Measurements from ENCODE around the gene CNTNAP5. TPM values are rescaled to one million over a fixed set of nuclear protein-coding genes. Genes with fewer than 3 reads are reported as not detected.

Gene CNTNAP5
- total RNA-seq, 1 donor from 2014 or later, result not detected

DNA sequence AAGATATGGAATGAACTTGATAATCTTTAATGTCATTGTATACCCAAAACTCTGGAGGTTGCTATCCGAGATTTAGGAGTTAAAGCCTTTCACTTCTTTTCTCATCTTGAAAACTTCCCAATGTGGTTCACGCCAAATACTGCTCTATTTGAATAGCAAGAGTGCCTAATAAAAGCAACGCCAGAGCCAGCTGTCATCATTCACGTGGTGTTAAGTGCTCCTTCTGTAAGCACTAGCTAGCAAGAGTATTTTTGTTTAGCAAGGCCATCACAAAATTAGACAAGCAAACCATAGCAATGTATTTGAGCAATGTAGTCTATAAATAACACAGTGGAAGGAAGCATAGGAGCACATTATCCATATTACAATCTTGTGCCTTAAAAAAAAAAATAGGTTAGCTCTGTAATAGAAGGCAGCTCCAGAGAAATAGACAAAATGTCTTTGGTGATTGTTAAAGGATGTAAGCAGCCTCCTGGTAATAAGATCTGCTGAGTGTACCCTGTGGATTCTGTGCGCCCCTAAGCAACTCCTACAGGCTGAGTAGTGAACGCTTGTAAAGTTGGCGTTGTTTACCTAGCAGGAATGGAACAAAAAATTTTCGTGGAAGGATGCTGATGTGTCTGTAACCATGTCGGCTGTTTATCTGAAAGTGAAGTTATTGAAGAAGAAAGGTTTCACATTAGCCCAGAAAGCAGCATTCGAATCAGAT is 518.0 kb downstream of the CNTNAP5 start:
- no peak for DNase-seq (ENCODE audit: low read depth, low spot score)

DNA sequence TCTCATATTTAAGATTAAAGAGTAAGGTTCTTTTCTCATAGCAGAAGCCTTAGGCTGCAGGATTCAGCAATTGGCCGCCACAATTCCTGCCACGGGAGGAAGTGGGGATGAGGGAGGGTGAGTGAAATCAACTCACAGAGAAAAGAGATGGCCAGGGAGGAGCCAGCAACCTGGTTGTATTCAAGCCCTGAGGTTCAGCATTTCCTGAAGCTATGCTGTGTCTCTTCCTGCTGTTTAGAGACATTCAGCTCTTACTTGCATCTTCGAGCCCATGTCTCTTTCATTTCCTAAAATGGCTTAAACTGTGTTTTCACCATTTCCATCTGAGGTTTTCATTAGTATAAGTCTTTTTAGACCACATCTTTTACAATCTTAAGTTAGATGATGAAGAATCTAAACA is 522.6 kb downstream of the CNTNAP5 start:
- DNase-seq (ENCODE audit: low read depth, low spot score), result no peak

DNA sequence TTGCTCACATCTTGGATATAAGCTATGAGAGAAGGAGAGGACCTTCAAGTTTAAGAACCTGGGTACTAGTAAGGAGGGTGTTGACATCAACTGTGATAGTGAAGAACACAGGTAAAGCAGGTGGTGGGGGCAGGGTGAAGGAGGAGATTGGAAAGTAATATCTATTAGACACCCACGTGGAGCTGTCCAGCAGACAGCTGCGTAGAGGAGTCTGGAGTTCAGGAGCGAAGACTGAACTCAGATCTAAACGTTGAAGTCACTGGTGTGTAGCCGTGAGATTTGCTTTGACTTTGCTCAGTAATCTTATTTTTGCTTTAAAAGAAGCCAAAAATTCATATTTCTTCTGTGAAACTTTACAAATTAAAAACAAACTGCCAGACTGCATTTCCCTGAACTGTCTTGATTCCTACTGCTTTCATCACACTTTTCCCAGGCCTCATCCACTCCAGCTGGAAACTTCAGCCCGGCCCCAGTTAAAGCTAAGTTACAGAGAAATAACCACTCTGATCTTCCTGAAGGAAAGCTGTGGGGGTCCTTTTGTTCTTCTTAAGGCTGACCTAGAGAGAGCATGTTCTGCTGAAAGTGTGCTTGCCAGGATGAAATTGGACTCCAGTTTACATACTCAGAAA is 533.3 kb downstream of the CNTNAP5 start:
- no peak for DNase-seq (ENCODE audit: low read depth, low spot score)

DNA sequence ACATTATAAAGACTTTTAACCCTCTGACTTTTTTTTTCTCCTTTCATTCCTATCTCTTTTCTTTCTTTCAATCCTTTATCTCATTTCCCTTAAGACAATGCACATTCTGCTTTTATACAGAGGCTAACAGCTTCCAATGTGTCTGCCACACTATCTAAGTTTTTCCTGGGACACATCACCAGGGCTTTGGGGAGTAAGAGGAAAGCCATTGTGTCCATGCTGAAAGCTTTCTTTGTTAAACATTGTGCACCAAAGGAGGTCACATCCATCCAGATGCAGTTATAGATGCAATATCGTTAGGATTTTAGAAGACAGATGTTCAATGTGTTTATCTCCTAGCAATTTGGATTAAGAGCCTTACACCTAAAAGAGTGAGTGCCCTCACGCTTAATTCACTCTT is 534.1 kb downstream of the CNTNAP5 start:
- no peak for DNase-seq (ENCODE audit: low read depth, low spot score)

DNA sequence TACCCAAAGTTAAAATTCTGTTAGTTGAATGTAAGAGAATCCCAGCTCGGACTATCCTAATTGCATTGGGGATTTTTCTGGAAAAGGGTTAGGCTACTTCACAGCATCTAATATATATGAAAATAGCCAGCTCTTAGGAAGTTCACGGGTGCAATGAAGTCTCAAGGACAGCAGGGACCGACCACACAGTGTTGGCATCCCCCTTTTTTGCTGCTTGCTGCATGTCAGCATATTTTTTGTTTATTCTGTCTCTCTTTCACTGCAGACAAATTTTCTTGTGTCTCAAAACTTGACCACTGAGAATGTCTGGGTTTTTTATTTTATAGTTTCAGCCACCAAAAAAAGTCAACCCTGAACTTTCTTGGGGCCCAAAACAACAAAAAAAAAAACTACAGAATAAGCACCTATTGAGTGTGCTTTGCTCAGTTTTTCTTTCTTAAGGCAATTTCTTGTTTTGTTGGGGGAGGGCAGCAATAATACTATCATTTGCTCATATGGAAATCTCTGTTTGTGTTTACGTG is 535.6 kb downstream of the CNTNAP5 start:
- DNase-seq (ENCODE audit: low read depth, low spot score), result no peak

DNA sequence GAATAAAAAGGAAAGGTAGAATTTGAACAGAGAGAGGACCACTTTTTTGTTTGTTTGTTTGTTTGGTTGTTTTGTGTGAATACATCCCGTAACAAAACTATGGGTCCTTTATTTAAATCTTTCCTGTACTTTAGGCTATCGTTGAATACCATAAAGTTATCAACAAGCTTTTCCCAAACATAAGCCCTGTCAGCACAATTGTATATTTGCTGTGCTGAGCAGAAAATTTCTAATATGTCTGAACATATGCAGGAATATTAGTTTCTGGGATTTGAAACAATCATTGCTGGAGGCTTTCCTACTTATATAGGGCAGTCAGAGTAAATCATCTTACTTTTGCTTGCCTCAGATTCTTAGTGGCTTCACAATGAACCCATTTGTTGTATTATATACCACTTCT is 536.4 kb downstream of the CNTNAP5 start:
- no peak for DNase-seq (ENCODE audit: low read depth, low spot score)

DNA sequence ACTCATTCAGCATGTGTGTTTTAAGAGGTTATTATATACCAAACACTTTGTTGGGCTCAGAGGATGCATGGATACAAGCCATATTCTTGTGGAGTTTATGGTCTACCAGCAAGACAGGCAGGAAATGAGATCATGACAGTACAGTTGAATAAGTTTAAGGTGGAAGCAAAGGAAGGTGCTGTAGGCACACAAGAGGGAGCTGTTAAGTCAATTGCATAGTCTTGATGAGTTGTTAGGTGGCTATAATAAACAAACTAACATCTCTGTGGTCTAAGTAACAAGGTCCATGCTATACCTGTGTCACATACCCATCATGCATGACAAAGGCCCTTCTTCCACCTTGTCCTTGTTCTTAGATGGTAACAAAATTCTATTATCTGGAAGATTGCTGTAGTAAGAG is 538.3 kb downstream of the CNTNAP5 start:
- no peak for DNase-seq (ENCODE audit: low read depth, low spot score)

DNA sequence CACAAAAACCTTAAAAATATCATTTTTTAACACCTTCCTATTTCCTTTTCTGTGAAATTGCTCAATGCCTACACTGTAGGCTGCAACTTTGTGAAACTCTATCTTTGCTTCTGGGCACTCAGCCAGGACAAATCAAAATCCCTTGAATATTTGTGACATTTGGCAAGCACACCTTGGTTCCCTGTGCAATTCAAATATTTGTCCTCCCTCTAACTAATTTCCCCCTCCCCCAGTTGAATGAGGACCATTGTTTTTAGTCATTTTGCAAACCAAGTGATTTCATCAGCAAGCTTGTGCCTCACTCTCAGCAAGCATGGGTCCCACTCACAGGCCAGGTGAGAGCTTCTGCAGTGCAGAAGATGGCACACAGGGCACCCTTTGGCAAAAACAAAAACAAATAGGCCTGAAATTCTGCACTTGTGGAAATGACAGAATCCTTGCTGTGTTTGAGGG is 541.5 kb downstream of the CNTNAP5 start:
- DNase-seq (ENCODE audit: low read depth, low spot score), result no peak

DNA sequence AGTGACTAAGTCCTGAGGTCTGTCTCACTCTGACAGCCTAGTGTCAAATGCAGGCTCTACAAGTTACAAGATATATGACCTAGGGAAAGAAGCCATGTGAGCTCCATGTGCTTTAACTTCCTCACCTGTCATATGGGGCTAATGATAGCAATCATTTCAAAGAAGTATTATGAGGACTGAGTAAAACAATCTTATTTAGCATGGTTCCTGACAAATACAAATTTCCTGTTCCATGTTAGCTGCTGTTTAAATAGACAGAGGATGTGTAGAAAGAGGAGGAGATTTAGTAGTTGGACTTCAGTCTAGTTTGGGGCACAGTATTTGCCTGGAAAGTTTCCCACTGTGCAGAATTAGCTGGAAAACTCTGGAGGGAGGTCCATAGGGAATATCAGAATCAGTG is 545.8 kb downstream of the CNTNAP5 start:
- DNase-seq (ENCODE audit: low read depth, low spot score), result no peak

DNA sequence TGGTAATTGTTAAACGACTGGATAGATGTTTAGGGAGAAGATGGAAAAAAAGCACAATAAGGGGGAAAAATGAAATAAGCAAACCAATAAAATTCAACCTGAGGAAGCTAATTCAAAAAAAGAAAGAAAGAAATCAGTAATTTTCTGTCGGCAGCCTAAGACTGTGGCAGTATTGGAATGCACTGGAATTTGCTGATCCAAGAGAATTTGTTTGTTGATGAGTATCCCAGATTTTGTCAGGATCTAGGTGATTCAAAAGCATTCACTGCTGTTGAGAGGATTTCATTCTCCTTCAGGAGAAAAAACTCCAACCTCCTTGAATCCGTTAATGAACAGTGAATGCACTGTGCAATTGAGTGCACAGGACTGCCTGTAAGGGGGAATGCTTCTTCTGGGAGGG is 546.7 kb downstream of the CNTNAP5 start:
- DNase-seq (ENCODE audit: low read depth, low spot score), result no peak

DNA sequence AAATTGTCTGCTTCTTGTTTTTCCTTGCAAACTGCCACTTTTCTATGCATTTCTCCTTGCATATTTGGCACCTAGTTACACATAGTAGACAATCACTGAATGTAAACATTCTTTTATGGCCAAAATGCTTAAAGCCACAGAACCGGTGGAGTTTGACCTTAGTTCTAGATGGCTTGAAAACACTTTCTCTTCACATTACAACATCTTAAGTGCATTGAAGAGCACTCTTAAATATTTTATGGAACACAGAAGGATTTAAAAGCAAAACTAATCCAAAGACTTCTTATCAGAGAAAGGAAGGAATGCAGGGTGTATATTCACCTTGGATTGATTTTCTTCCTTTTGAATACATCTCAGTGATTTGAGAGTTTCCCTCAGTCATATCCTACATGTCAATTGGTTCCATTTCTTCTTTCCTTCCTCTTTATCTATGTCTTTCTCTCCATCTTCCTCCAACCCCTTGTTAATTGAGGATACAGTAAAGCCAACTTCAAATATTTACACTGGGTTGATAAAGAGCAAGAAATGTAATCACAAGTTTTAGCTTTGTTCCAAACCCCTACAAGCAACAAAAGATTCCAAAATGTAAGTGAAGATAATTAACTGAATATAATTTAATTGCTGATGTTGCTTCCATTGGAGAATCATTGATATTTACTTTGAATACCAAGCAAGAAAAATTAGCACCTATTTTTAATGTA is 548.0 kb downstream of the CNTNAP5 start:
- no peak for DNase-seq (ENCODE audit: low read depth, low spot score)

DNA sequence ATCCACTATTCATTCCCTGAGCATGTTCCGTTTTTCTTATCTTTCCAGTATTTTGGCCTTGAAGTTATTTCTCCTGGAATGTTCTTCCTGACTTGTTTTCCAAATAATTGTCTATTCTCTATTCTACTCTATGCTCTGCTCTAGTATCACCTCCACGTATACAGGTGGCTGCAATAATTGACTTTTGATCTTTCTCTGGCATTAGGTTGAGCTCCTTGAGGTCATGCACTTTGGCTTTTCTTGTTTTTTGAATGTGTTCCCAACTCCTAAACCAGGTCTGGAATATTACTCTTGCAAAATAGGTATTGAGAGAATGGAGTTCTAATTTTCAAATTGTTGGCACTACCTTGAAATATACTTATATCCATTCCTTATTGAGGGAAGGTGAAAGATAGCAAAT is 550.4 kb downstream of the CNTNAP5 start:
- DNase-seq (ENCODE audit: low read depth, low spot score), result no peak

DNA sequence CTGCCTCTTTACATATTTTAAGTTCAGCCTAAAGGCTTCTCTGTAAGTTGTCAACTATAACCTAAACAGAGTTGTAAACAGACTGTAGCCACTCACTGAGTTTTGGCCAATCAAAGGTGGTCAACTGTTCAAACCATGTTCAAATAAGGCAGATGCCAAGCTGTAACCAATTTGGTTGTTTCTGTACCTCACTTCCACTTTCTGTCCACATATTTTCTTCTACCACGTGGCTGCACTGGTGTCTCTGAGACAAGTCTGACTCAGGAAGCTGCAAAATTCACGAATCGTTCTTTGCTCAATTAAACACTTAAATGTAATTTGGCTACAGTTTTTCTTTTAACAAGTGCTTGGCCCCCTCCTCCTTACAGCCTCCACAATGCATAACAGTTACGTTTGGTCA is 555.2 kb downstream of the CNTNAP5 start:
- no peak for DNase-seq (ENCODE audit: low read depth, low spot score)

DNA sequence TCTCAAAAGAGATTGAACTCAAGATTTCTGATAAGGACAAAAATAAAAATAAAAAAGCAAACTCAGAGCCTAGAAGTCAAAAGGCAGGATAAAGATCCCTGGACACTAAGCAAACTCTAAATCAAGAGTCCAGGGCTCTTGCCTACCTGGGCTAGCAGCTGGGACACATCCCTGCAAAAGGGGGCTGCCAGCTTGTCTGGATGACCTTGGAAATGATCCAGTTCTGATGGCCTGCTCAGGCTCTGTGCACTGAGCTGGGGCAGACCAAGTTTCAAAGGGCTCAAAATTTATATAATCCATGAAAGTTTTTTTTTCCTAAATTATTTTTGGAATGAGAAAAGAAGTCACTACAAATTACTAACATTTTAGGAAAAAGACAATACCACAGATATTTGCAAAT is 557.3 kb downstream of the CNTNAP5 start:
- no peak for DNase-seq (ENCODE audit: low read depth, low spot score)

DNA sequence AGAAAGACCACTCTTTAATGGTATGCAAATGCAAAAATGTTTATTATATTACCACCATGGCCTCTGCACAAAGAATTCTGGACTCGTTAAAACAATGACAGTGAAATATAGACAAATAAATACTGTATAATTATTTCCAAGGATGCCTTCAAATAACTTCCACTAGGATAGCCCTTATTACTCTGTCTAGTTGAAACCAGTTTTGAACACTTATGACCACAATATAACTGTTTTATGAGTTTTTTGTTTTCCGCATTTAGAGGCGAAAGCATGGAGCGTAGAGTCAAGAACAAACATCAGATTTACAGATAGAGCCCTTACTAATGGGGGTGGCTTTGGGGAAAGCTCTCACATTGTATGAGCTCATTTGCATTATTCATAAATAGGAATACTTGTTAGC is 559.5 kb downstream of the CNTNAP5 start:
- no peak for DNase-seq (ENCODE audit: low read depth, low spot score)

DNA sequence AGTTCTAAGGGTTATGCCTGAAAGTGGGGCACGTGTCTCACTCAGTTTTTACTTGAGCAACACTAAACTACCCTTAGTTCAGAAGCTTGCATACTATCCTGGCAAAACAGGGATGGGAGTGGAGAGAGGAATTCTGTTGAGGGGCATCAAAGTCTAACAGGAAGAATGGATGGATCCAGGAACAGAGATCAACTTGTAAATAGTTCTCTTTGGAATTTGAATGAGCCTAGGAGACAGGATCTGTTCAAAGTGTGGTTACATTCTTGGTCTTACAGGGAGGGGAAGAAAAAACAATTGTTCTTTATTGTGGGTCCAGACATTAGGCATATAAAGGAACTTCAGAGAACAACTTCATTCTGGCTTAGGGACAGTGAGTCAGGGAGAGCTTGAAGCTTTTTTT is 560.2 kb downstream of the CNTNAP5 start:
- DNase-seq (ENCODE audit: low read depth, low spot score), result no peak

DNA sequence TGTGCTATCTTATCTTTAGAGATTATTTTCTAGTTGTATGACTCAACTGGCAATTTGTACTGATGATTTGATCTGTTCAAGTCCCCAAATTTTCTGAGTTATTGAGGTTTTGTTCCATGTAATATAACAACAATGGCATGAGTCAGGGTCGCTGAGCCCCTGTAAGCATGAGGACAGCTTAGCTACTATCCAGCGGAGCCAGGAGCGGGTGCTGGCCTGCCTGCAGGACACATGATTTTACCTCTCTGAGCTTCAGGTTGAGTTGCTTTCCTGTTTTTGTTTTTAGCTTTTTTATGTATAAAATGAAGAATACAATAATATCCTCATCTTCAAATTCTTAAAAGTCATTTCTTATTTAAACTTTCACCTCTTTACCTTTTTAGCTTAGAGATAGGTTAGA is 561.1 kb downstream of the CNTNAP5 start:
- no peak for DNase-seq (ENCODE audit: low read depth, low spot score)

DNA sequence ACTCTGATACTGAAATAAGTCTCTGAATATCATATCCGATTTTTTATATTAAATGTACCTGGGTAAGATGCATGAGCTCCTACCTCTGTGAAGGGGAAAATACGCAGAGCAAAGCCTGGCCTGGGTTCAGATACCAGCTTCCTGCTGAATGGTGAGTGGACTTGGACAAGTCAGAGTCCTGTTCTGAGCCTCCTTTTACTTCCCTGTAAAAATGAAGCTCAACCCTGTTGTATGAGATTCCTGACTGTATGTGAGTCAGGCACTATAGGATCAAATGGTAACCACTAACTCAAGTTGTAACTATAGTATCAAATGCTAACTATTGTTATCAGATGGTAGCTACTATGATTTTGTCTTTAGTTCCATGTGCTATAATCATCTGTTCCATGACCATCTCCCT is 561.7 kb downstream of the CNTNAP5 start:
- no peak for DNase-seq (ENCODE audit: low read depth, low spot score)

DNA sequence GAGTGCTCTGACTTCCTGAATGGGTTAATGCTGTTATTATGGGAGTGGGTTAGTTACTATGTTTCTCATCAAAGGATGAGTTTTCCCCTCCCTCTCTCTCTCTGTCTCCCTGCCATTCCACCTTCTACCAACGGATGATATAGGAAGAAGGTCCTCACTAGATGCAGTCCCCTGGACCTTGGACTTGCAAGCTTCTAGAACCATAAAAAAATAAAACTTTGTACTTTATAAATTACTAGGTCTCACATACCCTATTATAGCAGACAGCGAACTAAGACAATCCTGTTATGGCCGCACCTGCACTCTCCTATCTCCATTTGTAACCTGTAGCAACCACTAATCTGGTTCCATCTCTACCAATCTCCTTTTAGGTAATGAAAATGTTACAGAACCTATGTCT is 564.9 kb downstream of the CNTNAP5 start:
- no peak for DNase-seq (ENCODE audit: low read depth, low spot score)

DNA sequence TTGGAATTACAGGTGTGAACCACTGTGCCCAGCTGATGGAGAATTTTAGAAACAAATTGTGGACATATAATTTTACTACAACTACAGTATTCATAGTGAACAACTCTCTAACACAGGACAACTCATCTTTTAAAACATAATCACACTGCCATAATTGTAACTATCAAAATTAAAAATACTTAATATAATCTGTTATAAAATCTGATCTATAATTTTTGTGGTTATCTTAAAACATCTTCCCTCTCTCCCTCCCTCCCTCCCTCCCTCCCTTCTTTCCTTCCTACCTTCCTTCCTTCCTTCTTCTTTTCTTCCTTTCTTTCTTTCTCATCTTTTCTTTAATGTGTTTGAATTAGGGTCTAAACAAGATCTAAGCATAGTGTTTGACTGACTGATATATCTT is 577.7 kb downstream of the CNTNAP5 start:
- no peak for DNase-seq (ENCODE audit: low read depth, low spot score)

DNA sequence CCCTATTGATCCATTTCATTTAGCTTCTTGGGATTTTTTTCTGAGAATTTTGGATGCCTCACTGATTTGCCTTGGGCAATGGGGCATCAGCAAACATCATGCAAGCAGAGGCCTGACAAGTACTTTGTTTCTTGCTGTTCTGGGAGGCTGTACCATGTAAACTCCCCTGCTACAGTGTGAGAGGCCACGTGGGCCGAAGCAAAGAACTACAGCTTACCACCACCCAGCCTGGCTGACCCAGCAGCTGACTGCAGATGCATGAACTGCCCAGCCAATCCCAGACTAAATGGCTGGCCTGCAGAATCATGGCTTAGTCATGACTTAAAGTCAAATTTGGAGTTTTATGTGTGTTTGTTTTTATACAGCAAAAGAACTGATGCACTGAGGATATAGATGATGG is 579.9 kb downstream of the CNTNAP5 start:
- no peak for DNase-seq (ENCODE audit: low read depth, low spot score)

DNA sequence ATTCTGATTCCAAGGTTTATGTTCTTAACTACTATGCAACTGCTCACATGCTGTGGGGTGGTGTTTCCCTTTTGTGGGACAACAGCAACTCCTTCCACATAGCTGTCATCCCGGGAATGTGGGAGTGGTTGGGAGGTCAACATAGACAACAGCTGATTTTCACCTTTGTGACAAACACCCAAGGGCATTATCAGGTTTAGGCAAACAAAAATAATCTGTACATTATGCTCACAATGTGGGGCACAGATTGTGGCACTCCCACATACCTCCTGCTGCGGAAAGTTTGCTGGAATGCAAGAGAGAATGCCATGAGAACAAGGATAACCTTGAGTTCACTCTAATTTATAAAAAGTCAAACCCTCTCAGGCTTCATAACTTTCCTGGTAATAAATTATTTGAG is 582.6 kb downstream of the CNTNAP5 start:
- DNase-seq (ENCODE audit: low read depth, low spot score), result no peak

DNA sequence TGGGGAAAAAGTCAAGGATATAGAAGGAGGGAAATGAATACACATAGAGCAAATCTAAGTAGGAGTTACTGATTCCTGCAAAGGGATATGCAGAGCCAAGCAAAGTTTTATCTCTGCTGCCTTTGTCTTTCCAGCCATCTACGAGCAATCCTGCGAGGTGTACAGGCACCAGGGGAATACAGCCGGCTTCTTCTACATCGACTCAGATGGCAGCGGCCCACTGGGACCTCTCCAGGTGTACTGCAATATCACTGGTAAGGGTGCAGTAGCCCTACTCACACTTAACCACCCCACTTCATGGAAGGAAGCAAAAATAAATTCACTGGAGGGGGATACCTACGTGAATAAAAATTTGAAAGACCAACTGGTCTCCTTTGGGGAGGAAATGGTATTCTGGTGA is 584.6 kb downstream of the CNTNAP5 start:
- no peak for DNase-seq (ENCODE audit: low read depth, low spot score)

All from pulmonary artery endothelial cell (primary cell).